ENCODE measurements around the gene C19orf25.

C19orf25 gene

DNA sequence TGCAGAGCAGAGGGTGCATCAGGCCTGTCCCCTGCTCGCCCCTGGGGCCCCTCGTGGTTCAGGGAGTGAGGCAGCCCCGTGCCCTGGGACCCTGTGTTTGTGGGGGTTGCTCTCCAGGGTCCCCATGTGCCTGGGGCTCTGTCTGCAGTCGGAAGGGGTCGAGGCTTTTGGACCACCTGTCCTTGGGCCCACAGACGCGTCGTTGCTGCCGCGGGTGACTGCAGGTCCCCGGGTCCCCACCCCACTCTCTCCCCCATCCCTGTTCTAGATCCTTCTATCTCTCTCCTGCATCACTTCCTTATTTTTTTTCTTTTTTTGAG lies 9.2 kb upstream of the C19orf25 start:
- FAIRE-seq (no peak), DNase-seq (ENCODE audit: insufficient read length, low spot score) (no peak)
- TF ChIP-seq CTCF (IDR thresholded peaks at IDR 0.05; ENCODE audit: insufficient read depth, missing control alignments): no peak

DNA sequence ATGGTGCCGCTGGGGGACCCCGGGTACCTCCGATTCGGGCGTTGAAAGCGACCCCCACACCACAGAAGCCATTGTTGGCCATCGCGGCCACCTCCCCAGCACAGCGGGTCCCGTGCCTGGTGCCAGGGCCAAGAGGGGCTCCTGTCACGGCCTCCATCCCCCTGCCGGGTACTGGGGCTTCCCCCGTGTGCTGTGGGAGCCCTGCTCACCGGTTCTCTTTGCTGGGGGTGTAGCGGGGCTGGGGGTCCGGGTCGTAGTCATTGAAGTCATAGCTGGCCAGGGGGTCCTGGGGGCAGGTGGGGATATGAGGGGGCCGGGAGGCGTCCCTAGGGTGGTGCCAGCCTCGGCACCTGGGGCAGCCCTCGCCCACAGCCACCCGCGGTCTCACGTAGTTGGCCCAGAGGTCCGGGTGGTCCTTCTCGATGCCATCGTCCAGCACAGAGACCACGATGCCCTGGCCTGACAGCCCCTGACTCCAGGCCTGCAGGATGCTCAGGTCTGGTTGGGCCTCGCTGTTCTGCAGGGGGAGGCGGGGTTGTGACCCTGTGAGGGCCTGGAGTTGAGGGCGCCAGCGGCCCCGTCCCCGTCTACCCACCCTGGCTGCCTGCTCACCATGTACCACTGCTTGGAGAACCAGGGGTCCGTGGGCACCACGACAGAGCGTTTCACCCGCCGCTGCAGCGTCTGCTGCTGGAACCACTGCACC lies 8.7 kb upstream of the C19orf25 start:
- no peak for TF ChIP-seq CTCF (IDR thresholded peaks at IDR 0.05; ENCODE audit: insufficient read depth, missing control alignments)
- no peak for FAIRE-seq
- no peak for DNase-seq (ENCODE audit: insufficient read length, low spot score)

GRCh38 chr19:1486720-1487575 lies 7.9 kb upstream of the C19orf25 start:
- DNase-seq (ENCODE audit: insufficient read length, low spot score) (no peak), FAIRE-seq (no peak)
- no peak for TF ChIP-seq CTCF (IDR thresholded peaks at IDR 0.05; ENCODE audit: insufficient read depth, missing control alignments)

GRCh38 chr19:1483979-1484428 lies 5.0 kb upstream of the C19orf25 start:
- FAIRE-seq: no peak
- no peak for DNase-seq (ENCODE audit: insufficient read length, low spot score)
- no peak for TF ChIP-seq CTCF (IDR thresholded peaks at IDR 0.05; ENCODE audit: insufficient read depth, missing control alignments)

DNA sequence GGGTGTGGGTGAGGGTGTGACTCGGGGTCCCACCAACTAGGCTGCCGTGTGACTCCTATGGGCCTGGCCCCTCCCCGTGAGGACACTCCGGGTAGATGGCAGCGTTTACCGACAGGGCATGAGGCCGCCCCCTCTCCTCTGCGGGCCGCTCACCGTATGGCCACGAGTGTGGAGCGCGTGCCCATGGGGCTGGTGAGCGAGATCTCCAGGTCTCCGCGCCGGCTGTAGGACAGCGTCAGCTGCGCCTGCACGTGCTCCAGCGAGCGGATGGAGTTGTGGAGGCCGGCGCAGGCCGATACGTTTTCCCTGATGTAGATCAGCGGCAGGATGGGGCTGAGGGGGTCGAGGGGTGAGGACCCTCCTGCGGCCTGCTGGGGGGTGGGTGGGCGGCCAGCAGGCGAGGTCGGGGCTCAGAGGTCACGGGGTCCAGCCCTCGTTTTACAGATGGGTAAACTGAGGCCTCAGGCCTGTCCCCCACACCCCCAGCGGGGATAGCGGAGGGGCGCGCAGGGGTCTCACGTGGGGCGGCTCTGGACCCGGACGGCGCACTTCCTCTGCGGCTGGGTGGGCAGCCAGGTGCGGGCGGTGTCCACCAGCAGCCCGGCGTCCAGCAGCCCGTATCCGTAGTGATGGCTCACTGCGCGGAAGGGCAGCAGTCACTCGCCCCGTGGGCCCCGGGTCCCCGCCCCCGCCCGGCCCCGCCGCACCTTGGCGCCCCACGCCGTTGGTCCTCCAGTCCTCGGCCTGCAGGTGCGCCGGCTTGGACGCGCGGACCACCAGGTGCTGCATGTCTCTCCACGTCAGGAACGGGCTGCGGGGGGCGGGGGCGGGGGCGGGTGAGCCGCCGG lies 4.3 kb upstream of the C19orf25 start:
- no peak for FAIRE-seq
- no peak for TF ChIP-seq CTCF (IDR thresholded peaks at IDR 0.05; ENCODE audit: insufficient read depth, missing control alignments)
- no peak for DNase-seq (ENCODE audit: insufficient read length, low spot score)

DNA sequence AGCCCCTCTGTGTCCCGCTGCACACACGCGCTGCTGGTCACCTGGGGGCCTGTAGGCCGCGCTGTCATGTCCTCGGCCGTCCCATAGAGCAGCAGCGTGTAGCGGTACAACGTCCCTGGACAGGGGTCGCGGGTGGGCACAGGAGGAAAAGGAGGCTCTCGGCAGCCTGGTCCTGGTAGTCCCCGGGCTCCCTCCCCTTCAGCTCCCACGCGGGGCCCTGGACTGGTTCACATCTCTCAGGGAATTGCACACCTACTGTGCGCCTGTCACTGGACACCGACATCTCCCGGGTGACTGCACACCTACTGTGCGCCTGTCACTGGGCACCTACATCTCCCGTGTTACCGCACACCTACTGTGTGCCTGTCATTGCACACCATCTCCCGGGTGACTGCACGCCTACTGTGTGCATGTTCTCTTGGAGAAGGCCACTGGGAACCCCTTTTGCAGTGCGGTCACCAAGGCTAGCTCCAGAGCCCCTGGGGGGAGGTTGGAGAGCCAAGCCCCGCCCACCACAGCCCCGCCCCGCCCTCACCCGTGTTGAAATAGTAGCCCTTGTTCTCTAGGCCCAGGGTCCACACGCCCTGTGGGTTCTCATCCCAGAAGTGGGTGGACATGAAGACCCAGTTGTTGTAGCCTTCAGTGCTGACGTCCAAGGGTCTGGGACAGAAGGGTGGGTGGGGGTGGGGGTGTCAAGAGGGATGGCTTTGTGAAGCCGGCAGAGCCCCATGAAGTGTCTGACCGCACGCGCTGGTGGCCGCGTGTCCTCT lies 3.5 kb upstream of the C19orf25 start:
- FAIRE-seq (no peak), DNase-seq (ENCODE audit: insufficient read length, low spot score) (peak; percentile 22)
- no peak for TF ChIP-seq CTCF (IDR thresholded peaks at IDR 0.05; ENCODE audit: insufficient read depth, missing control alignments)
